Measurements from ENCODE around the gene AKR1E2. TPM values are rescaled to one million over a fixed set of nuclear protein-coding genes. Genes with fewer than 3 reads are reported as not detected.

Gene AKR1E2
- total RNA-seq, 4 donors from 2014 or later: 7.1 to 14.1 (median 12.2) TPM

- no peak for TF ChIP-seq CTCF (IDR thresholded peaks at IDR 0.05; ENCODE audit: low read depth)
Observed at GRCh38 chr10:4844864-4845263, 18.9 kb downstream of the AKR1E2 start.

DNA sequence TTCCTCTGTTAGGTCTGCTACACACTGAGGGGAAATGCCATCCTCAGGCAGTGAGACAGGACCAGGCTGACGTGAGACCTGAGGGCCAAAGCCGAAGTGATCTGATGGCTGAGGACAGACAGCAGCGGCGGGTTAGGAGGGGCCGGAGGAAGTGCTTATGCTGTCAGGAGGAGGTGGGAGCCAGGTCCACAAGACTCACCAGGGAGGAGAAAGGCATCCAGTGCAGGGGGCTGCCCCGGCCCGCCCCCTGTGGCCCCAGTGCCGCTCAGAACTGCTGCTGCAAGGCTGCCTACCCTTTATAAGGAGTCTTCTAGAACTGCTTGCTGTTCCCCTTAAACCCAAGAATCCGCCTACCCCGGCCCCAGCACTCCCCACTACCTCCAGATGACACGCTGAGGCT is 19.8 kb downstream of the AKR1E2 start:
- TF ChIP-seq CTCF (IDR thresholded peaks at IDR 0.05; ENCODE audit: low read depth): no peak

- TF ChIP-seq CTCF (IDR thresholded peaks at IDR 0.05; ENCODE audit: low read depth): no peak
Observed at GRCh38 chr10:4846775-4847174, 20.8 kb downstream of the AKR1E2 start.

GRCh38 chr10:4847561-4848355 is 21.8 kb downstream of the AKR1E2 start:
- TF ChIP-seq CTCF (IDR thresholded peaks at IDR 0.05; ENCODE audit: low read depth): no peak

- no peak for TF ChIP-seq CTCF (IDR thresholded peaks at IDR 0.05; ENCODE audit: low read depth)
Observed at GRCh38 chr10:4848356-4849041, 22.5 kb downstream of the AKR1E2 start.

- no peak for TF ChIP-seq CTCF (IDR thresholded peaks at IDR 0.05; ENCODE audit: low read depth)
Observed at GRCh38 chr10:4849042-4849402, 23.0 kb downstream of the AKR1E2 start.

GRCh38 chr10:4849555-4850242 is 23.7 kb downstream of the AKR1E2 start:
- TF ChIP-seq CTCF (IDR thresholded peaks at IDR 0.05; ENCODE audit: low read depth): no peak

Measured in subcutaneous adipose tissue (tissue), 4 donors.